Activated CD8-positive, alpha-beta T cell treated with anti-CD3 and anti-CD28 coated beads for 36 hours (primary cell): ENCODE results near the gene ANKRD23. TPM values are rescaled to one million over a fixed set of nuclear protein-coding genes. Genes with fewer than 3 reads are reported as not detected.

Experiments
- ATAC-seq: fragments of 200-7000 bp; cut with Tn5 transposase; one replicate; pipeline ENCODE4 v1.10.0; 2021; ENCODE audit warnings: mild to moderate bottlenecking, moderate library complexity
- CTCF ChIA-PET: fragments of 350-600 bp; sonication (Branson Sonifier 250); formaldehyde crosslinking; loops from one replicate; lab custom pipeline; 2021; ENCODE audit warnings: antibody characterized with exemption; lab: Charles Lee
- POLR2A ChIA-PET: fragments of 350-600 bp; sonication (Branson Sonifier 250); formaldehyde crosslinking; loops from one replicate; lab custom pipeline; 2021; ENCODE audit warnings: antibody characterized with exemption; lab: Charles Lee
- DNase-seq: peaks from one replicate; pipeline ENCODE4 v3.0.0-alpha.2; 2020
- H3K27ac Mint-ChIP-seq: one replicate; pipeline ENCODE4 v1.8.0; 2021; ENCODE audit warnings: mild to moderate bottlenecking, mixed read lengths
- H3K27me3 Mint-ChIP-seq: one replicate; pipeline ENCODE4 v1.8.0; 2021; ENCODE audit warnings: mixed read lengths
- H3K36me3 Mint-ChIP-seq: one replicate; pipeline ENCODE4 v1.8.0; 2021; ENCODE audit warnings: low read depth, mixed read lengths
- H3K4me1 Mint-ChIP-seq: one replicate; pipeline ENCODE4 v1.8.0; 2021; ENCODE audit warnings: low read depth, mixed read lengths
- H3K4me3 Mint-ChIP-seq: one replicate; pipeline ENCODE4 v1.8.0; 2021; ENCODE audit warnings: mild to moderate bottlenecking, moderate library complexity, mixed read lengths
- H3K9me3 Mint-ChIP-seq: one replicate; pipeline ENCODE4 v1.8.0; 2021; ENCODE audit warnings: mixed read lengths
- CTCF ChIP-seq: fragments of 200-600 bp; IDR thresholded peaks from one replicate; pipeline ENCODE4 v1.8.0; 2022; ENCODE audit warnings: antibody characterized with exemption, mild to moderate bottlenecking
- intact Hi-C: fragments of 100-400 bp; cut with micrococcal nuclease; formaldehyde crosslinking; loops from one replicate; pipeline ENCODE4 v1.10.0; 2022
- total RNA-seq, 2 experiments: library from RNA; stranded (reverse); gene quantifications; one replicate each; pipeline ENCODE4 v1.2.3, GENCODE V29; 2021

ANKRD23 gene
- total RNA-seq, 2 experiments from 2014 or later, result 5.3 to 5.7 TPM

DNA sequence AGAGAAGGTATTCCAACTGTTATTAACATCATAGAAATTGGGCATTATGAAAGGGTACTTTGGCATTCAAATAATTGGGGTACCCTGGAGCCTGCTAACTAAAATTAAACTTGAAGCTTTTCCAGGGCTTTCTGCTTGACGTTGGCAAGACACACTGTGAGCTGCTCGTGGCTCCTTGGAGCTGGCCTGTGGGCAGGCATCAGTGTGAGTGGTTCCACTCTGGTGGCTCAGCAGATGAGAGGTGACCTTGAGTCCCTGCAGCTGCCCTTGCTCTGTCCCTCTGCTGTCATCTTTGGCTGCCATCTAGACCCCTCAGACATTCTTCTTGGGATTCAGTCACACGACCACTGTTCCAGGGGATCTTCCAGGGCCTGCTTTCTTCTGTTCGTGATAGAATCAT is 21.0 kb downstream of the ANKRD23 start:
- no peaks in the 10 kb centered on the region for H3K27me3 Mint-ChIP-seq
- ATAC-seq (no peak), DNase-seq (no peak)
- TF ChIP-seq CTCF, result no peak
- H3K4me1 Mint-ChIP-seq, result peaks cover 38% of the 10 kb centered on the region
- no peaks in the 10 kb centered on the region for H3K9me3 Mint-ChIP-seq
- CTCF ChIA-PET, result no interaction called here
- H3K27ac Mint-ChIP-seq, result no peak overlapping the region
- POLR2A ChIA-PET, result interaction anchor here (0.9 kb wide), 1 partner anchor 17 kb away, joined by 3 read pairs; no protein-coding TSS in a partner anchor
- intact Hi-C loops, result no loop called here
- H3K36me3 Mint-ChIP-seq, result peaks cover 10% of the 10 kb centered on the region
- no peak overlapping the region for H3K4me3 Mint-ChIP-seq

GRCh38 chr2:96821113-96821675 is 22.6 kb downstream of the ANKRD23 start:
- no peaks in the 10 kb centered on the region for H3K9me3 Mint-ChIP-seq
- ATAC-seq, result no peak
- no peak for TF ChIP-seq CTCF
- no peak for DNase-seq
- ChIA-PET CTCF (interaction anchor here (0.8 to 7.0 kb wide), 3 partner anchors 36 to 135 kb away, joined by 3 to 40 read pairs (median 3); partner anchors contain the start of gene ANKRD39), POLR2A (interaction anchor here (0.6 to 1.8 kb wide), 6 partner anchors 13 to 391 kb away, joined by 3 to 5 read pairs (median 4); partner anchors contain the start of gene ANKRD39)
- peak overlapping the region; percentile 1 for H3K27ac Mint-ChIP-seq
- no peak overlapping the region for H3K4me3 Mint-ChIP-seq
- H3K27me3 Mint-ChIP-seq, result no peaks in the 10 kb centered on the region
- intact Hi-C loops, result no loop called here
- peaks cover 41% of the 10 kb centered on the region for H3K4me1 Mint-ChIP-seq
- peaks cover 12% of the 10 kb centered on the region for H3K36me3 Mint-ChIP-seq

GRCh38 chr2:96819876-96820511 is 23.8 kb downstream of the ANKRD23 start:
- ATAC-seq, result no peak
- H3K4me3 Mint-ChIP-seq, result no peak overlapping the region
- ChIA-PET POLR2A (interaction anchor here (1.0 to 1.8 kb wide), 4 partner anchors 14 to 143 kb away, joined by 3 to 5 read pairs (median 4); partner anchors contain the start of gene ANKRD39), CTCF (interaction anchor here (0.8 to 7.0 kb wide), 6 partner anchors 19 to 215 kb away, joined by 3 to 40 read pairs (median 4); partner anchors contain the start of gene ANKRD39)
- H3K36me3 Mint-ChIP-seq, result peaks cover 10% of the 10 kb centered on the region
- TF ChIP-seq CTCF, result no peak
- no peaks in the 10 kb centered on the region for H3K9me3 Mint-ChIP-seq
- H3K27me3 Mint-ChIP-seq, result no peaks in the 10 kb centered on the region
- intact Hi-C loops, result no loop called here
- peaks cover 47% of the 10 kb centered on the region for H3K4me1 Mint-ChIP-seq
- H3K27ac Mint-ChIP-seq, result no peak overlapping the region
- no peak for DNase-seq

GRCh38 chr2:96819128-96819875 is 24.5 kb downstream of the ANKRD23 start:
- peaks cover 49% of the 10 kb centered on the region for H3K4me1 Mint-ChIP-seq
- H3K4me3 Mint-ChIP-seq, result peak overlapping the region; percentile 80
- H3K27ac Mint-ChIP-seq, result no peak overlapping the region
- no peaks in the 10 kb centered on the region for H3K27me3 Mint-ChIP-seq
- ATAC-seq (no peak), DNase-seq (no peak)
- TF ChIP-seq CTCF, result no peak
- intact Hi-C loops, result no loop called here
- CTCF ChIA-PET, result interaction anchor here (1.0 to 7.0 kb wide), 7 partner anchors 17 to 214 kb away, joined by 3 to 40 read pairs (median 6); partner anchors contain the start of genes ANKRD39 and CNNM4
- POLR2A ChIA-PET, result no interaction called here
- peaks cover 10% of the 10 kb centered on the region for H3K36me3 Mint-ChIP-seq
- H3K9me3 Mint-ChIP-seq, result no peaks in the 10 kb centered on the region
